Measurements from ENCODE around the gene GULP1. TPM values are rescaled to one million over a fixed set of nuclear protein-coding genes. Genes with fewer than 3 reads are reported as not detected.

Gene GULP1
- total RNA-seq, 2 donors from 2014 or later = 15.3 to 26.5 TPM

GRCh38 chr2:188629753-188630527 lies 338.3 kb downstream of the GULP1 start:
- Histone ChIP-seq H3K4me1 (ENCODE audit: control insufficient read depth, insufficient read depth, low read length) (peaks cover 2% of the 10 kb centered on the region), H3K9ac (ENCODE audit: extremely low read depth, low read length, poor library complexity, severe bottlenecking) (no peak overlapping the region), H3K36me3 (ENCODE audit: control insufficient read depth, insufficient read depth, low read length) (no peaks in the 10 kb centered on the region), H3K9me3 (ENCODE audit: control insufficient read depth, low read length) (no peaks in the 10 kb centered on the region), H3K27me3 (ENCODE audit: control insufficient read depth, insufficient read depth, low read length, poor library complexity, severe bottlenecking) (peaks cover 47% of the 10 kb centered on the region), H3K27ac (ENCODE audit: low read depth, low read length) (peak overlapping the region; percentile 42), H3K4me3 (ENCODE audit: low read length) (no peak overlapping the region)
- no peak for DNase-seq
- no peak overlapping the region for H3K4me3 Mint-ChIP-seq
- H3K9me3 Mint-ChIP-seq = no peaks in the 10 kb centered on the region
- peaks cover 23% of the 10 kb centered on the region for H3K4me1 Mint-ChIP-seq
- no peak overlapping the region for H3K27ac Mint-ChIP-seq
- H3K27me3 Mint-ChIP-seq (ENCODE audit: insufficient read depth) = peaks cover 37% of the 10 kb centered on the region
- H3K36me3 Mint-ChIP-seq (ENCODE audit: low read depth) = no peaks in the 10 kb centered on the region
- no peak for TF ChIP-seq CTCF (conservative IDR thresholded peaks at IDR 0.05)

- Histone ChIP-seq H3K4me3 (ENCODE audit: low read length) (no peak overlapping the region), H3K9me3 (ENCODE audit: control insufficient read depth, low read length) (no peaks in the 10 kb centered on the region), H3K4me1 (ENCODE audit: control insufficient read depth, insufficient read depth, low read length) (peaks cover 2% of the 10 kb centered on the region), H3K27ac (ENCODE audit: low read depth, low read length) (no peak overlapping the region), H3K36me3 (ENCODE audit: control insufficient read depth, insufficient read depth, low read length) (no peaks in the 10 kb centered on the region), H3K27me3 (ENCODE audit: control insufficient read depth, insufficient read depth, low read length, poor library complexity, severe bottlenecking) (peaks cover 48% of the 10 kb centered on the region), H3K9ac (ENCODE audit: extremely low read depth, low read length, poor library complexity, severe bottlenecking) (no peak overlapping the region)
- Mint-ChIP-seq H3K27me3 (ENCODE audit: insufficient read depth) (peaks cover 40% of the 10 kb centered on the region), H3K9me3 (no peaks in the 10 kb centered on the region), H3K36me3 (ENCODE audit: low read depth) (no peaks in the 10 kb centered on the region), H3K4me3 (no peak overlapping the region), H3K4me1 (peaks cover 18% of the 10 kb centered on the region), H3K27ac (no peak overlapping the region)
- TF ChIP-seq CTCF (conservative IDR thresholded peaks at IDR 0.05) = no peak
- WGBS, 2 experiments (ENCODE audit: insufficient coverage in 1 of 2, insufficient read length in 1 of 2) = 90 to 94% methylated on average over 6 to 9 of the region's 9 CpGs
- DNase-seq = no peak
Measured at GRCh38 chr2:188631037-188631809, 339.5 kb downstream of the GULP1 start.

- no peaks in the 10 kb centered on the region for H3K9me3 ChIP-seq (ENCODE audit: control insufficient read depth, low read length)
- Mint-ChIP-seq H3K4me3 (no peak overlapping the region), H3K27ac (no peak overlapping the region), H3K36me3 (ENCODE audit: low read depth) (no peaks in the 10 kb centered on the region), H3K9me3 (no peaks in the 10 kb centered on the region), H3K27me3 (ENCODE audit: insufficient read depth) (peaks cover 27% of the 10 kb centered on the region), H3K4me1 (peaks cover 6% of the 10 kb centered on the region)
- no peak overlapping the region for H3K27ac ChIP-seq (ENCODE audit: low read depth, low read length)
- no peak overlapping the region for H3K4me3 ChIP-seq (ENCODE audit: low read length)
- H3K9ac ChIP-seq (ENCODE audit: extremely low read depth, low read length, poor library complexity, severe bottlenecking) = no peak overlapping the region
- TF ChIP-seq CTCF (conservative IDR thresholded peaks at IDR 0.05) = no peak
- H3K36me3 ChIP-seq (ENCODE audit: control insufficient read depth, insufficient read depth, low read length) = no peaks in the 10 kb centered on the region
- no peaks in the 10 kb centered on the region for H3K4me1 ChIP-seq (ENCODE audit: control insufficient read depth, insufficient read depth, low read length)
- 75% methylated on average over 1 of the region's 1 CpG; no CpG with 5 or more reads in 1 of the 2 experiments for WGBS, 2 experiments (ENCODE audit: insufficient coverage in 1 of 2, insufficient read length in 1 of 2)
- no peak for DNase-seq
- peaks cover 41% of the 10 kb centered on the region for H3K27me3 ChIP-seq (ENCODE audit: control insufficient read depth, insufficient read depth, low read length, poor library complexity, severe bottlenecking)
Measured at GRCh38 chr2:188634656-188635055, 343.0 kb downstream of the GULP1 start.

Small RNA genes lying within 50 kb of the gene (microRNA-seq; reads per million reads assigned to microRNA genes)
- not detected for gene MIR561 (ENCODE audit: borderline microRNAs expressed)

Measured in endodermal cell (in vitro differentiated cells).